HG02588 (cell line): ENCODE measurements around the gene C1orf122.

ENCODE experiments used
- ATAC-seq: cut with Tn5 transposase; IDR thresholded peaks from one replicate; pipeline ENCODE4 v1.9.1; 2021; ENCODE audit warnings: mild to moderate bottlenecking, moderate library complexity; ENCODE audit not compliant: unreplicated experiment

C1orf122 gene

DNA sequence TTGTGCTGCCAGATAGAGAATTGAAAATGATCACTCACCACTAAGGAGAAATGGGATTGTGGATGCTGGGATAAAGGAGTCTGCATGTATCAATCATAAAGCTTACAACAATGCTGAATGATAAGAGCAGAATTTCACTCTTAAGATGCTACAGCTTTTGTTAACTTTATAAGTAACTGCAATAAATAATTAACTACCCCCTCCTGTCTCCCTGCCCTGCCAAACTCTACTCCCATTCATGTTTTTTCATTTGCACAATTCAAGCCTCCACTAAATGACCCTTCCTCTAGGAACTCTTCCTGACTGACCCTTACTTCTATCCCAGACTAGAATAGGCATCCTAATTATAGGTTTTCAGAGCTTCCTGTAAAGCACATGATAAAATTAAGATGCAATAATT lies 36.9 kb downstream of the C1orf122 start:
- ATAC-seq, result no peak

GRCh38 chr1:37845049-37845646 lies 37.6 kb downstream of the C1orf122 start:
- no peak for ATAC-seq

- no peak for ATAC-seq
Observed at GRCh38 chr1:37845786-37846185, 38.2 kb downstream of the C1orf122 start.

DNA sequence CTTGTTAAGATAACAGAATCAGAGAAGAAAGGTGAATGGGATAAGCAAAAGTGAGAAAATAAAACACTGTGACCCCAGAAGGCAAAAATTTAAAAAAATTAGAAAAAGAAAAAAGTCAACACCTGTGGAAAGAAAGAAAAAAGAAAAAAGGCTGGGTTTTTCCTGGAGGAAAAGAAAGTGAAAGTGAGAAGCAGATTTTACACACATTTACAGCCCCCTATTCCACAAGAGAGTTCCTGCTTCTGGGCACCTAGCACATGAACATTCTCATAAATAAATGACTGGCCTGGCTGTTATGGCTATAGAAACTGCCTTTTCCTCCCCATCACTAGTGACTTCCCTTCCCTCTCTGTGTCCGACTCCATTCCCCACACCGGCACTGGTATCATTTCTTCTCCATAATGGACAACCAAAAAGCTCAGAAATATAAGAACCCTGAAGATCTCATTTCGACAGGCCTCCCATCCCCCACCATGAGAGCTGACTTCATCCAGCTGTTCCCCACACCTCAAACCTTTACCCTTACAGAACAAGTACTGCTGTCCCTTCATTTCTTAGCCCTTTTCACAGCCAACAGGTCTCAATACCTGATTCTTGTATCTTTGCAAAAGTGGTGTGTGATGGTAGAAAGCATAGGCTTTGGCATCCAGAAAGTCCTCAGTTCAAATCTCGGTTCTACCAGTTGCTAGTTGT lies 39.2 kb downstream of the C1orf122 start:
- no peak for ATAC-seq

DNA sequence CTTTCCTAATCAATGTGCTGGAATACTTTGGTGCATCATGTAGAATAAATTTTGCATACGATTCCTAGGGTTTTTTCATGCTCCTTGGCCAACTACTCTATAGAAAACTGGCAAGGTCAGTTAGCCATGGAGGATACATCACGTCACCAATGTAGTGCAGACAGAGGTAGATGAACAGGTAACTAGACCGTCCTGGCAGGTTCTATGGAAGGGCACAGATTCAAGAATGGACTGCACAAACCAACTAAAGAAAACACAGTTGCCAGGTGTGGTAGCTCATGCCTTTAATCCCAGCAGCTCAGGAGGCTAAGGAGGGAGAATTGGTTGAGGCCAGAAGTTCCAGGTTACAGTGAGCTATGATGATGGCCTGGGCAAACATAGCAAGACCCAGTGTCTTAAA lies 41.9 kb downstream of the C1orf122 start:
- no peak for ATAC-seq

GRCh38 chr1:37850352-37850955 lies 42.9 kb downstream of the C1orf122 start:
- ATAC-seq, result no peak

- no peak for ATAC-seq
Observed at GRCh38 chr1:37851262-37851661, 43.7 kb downstream of the C1orf122 start.

DNA sequence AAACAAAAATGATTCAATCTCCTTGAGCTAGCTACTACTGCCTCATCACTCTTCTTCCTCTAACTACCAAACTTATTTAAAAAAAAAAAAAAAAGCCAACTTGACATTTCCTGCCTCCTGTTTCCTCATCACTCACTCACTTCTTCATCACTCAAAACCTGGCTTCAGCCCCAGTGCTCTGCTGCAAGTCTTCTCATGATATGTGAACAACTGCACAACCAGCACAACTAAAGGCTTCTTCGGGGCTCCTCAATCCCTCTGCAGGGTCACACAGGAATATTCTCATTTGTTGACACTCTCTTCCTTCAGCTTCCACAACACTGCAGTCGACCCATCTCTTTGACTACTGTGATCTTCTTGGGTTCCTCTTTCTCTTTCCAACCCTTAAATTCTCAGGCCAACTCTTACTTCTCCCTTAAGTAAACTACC lies 44.2 kb downstream of the C1orf122 start:
- no peak for ATAC-seq

- ATAC-seq, result no peak
Observed at GRCh38 chr1:37853157-37853556, 45.6 kb downstream of the C1orf122 start.

DNA sequence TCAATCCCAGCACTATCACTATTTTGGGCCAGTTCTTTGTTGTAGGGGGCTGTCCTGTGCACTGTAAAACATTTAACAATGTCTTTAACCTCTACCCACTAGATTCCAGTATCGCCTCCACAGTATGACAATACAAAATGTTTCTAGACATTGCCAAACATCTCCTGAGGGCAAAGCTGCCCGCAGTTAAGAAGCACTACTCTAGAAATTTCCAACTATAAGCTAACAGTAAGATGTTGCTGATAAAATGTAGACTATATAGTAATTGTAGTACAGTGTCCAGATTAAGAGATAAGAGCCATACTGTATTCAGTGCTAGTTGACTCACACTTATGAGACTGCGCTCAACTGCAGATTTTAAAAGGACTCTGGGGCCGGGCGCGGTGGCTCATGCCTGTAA lies 46.8 kb downstream of the C1orf122 start:
- ATAC-seq, result no peak
